ENCODE measurements around the gene NECTIN2.

NECTIN2 gene

GRCh38 chr19:44866664-44867063 lies 20.6 kb downstream of the NECTIN2 start:
- Histone ChIP-seq H3K4me3 (ENCODE audit: low read length) (no peak overlapping the region), H3K4me1 (ENCODE audit: control insufficient read depth, insufficient read depth, low read length) (no peaks in the 10 kb centered on the region), H3K36me3 (ENCODE audit: control insufficient read depth, insufficient read depth, low read length) (peaks cover 8% of the 10 kb centered on the region), H3K27ac (ENCODE audit: low read depth, low read length) (no peak overlapping the region), H3K9ac (ENCODE audit: low read length) (no peak overlapping the region), H3K27me3 (ENCODE audit: control insufficient read depth, insufficient read depth, low read length) (no peaks in the 10 kb centered on the region)

- Histone ChIP-seq H3K4me1 (ENCODE audit: control insufficient read depth, insufficient read depth, low read length) (no peaks in the 10 kb centered on the region), H3K4me3 (ENCODE audit: low read length) (no peak overlapping the region), H3K36me3 (ENCODE audit: control insufficient read depth, insufficient read depth, low read length) (peaks cover 13% of the 10 kb centered on the region), H3K9ac (ENCODE audit: low read length) (no peak overlapping the region), H3K27me3 (ENCODE audit: control insufficient read depth, insufficient read depth, low read length) (no peaks in the 10 kb centered on the region), H3K27ac (ENCODE audit: low read depth, low read length) (no peak overlapping the region)
Measured at GRCh38 chr19:44867578-44867977, 21.5 kb downstream of the NECTIN2 start.

- Histone ChIP-seq H3K36me3 (ENCODE audit: control insufficient read depth, insufficient read depth, low read length) (peaks cover 20% of the 10 kb centered on the region), H3K27ac (ENCODE audit: low read depth, low read length) (no peak overlapping the region), H3K4me3 (ENCODE audit: low read length) (no peak overlapping the region), H3K4me1 (ENCODE audit: control insufficient read depth, insufficient read depth, low read length) (no peaks in the 10 kb centered on the region), H3K27me3 (ENCODE audit: control insufficient read depth, insufficient read depth, low read length) (no peaks in the 10 kb centered on the region), H3K9ac (ENCODE audit: low read length) (no peak overlapping the region)
Measured at GRCh38 chr19:44869733-44870470, 23.8 kb downstream of the NECTIN2 start.

- Histone ChIP-seq H3K27ac (ENCODE audit: low read depth, low read length) (no peak overlapping the region), H3K27me3 (ENCODE audit: control insufficient read depth, insufficient read depth, low read length) (no peaks in the 10 kb centered on the region), H3K4me1 (ENCODE audit: control insufficient read depth, insufficient read depth, low read length) (no peaks in the 10 kb centered on the region), H3K36me3 (ENCODE audit: control insufficient read depth, insufficient read depth, low read length) (peaks cover 20% of the 10 kb centered on the region), H3K4me3 (ENCODE audit: low read length) (no peak overlapping the region), H3K9ac (ENCODE audit: low read length) (no peak overlapping the region)
Measured at GRCh38 chr19:44871809-44872208, 25.7 kb downstream of the NECTIN2 start.

- Histone ChIP-seq H3K27ac (ENCODE audit: low read depth, low read length) (no peak overlapping the region), H3K36me3 (ENCODE audit: control insufficient read depth, insufficient read depth, low read length) (peaks cover 16% of the 10 kb centered on the region)
Measured at GRCh38 chr19:44872661-44873060, 26.6 kb downstream of the NECTIN2 start.

GRCh38 chr19:44874317-44874716 lies 28.2 kb downstream of the NECTIN2 start:
- H3K36me3 ChIP-seq (ENCODE audit: control insufficient read depth, insufficient read depth, low read length): peaks cover 18% of the 10 kb centered on the region
- no peak overlapping the region for H3K4me3 ChIP-seq (ENCODE audit: low read length)
- H3K27ac ChIP-seq (ENCODE audit: low read depth, low read length): no peak overlapping the region
- H3K4me1 ChIP-seq (ENCODE audit: control insufficient read depth, insufficient read depth, low read length): no peaks in the 10 kb centered on the region
- no peak overlapping the region for H3K9ac ChIP-seq (ENCODE audit: low read length)
- no peaks in the 10 kb centered on the region for H3K27me3 ChIP-seq (ENCODE audit: control insufficient read depth, insufficient read depth, low read length)

More at GRCh38 chr19:44872661-44873060, 26.6 kb downstream of the NECTIN2 start:
- H3K27me3 ChIP-seq (ENCODE audit: control insufficient read depth, insufficient read depth, low read length): no peaks in the 10 kb centered on the region
- H3K4me3 ChIP-seq (ENCODE audit: low read length): no peak overlapping the region
- no peaks in the 10 kb centered on the region for H3K4me1 ChIP-seq (ENCODE audit: control insufficient read depth, insufficient read depth, low read length)
- H3K9ac ChIP-seq (ENCODE audit: low read length): no peak overlapping the region

- no peaks in the 10 kb centered on the region for H3K4me1 ChIP-seq (ENCODE audit: control insufficient read depth, insufficient read depth, low read length)
- no peak overlapping the region for H3K27ac ChIP-seq (ENCODE audit: low read depth, low read length)
Measured at GRCh38 chr19:44875666-44876451, 29.8 kb downstream of the NECTIN2 start.

GRCh38 chr19:44876930-44877535 lies 30.9 kb downstream of the NECTIN2 start:
- peaks cover 16% of the 10 kb centered on the region for H3K36me3 ChIP-seq (ENCODE audit: control insufficient read depth, insufficient read depth, low read length)
- H3K27ac ChIP-seq (ENCODE audit: low read depth, low read length): no peak overlapping the region
- H3K4me1 ChIP-seq (ENCODE audit: control insufficient read depth, insufficient read depth, low read length): no peaks in the 10 kb centered on the region

More at GRCh38 chr19:44875666-44876451, 29.8 kb downstream of the NECTIN2 start:
- peaks cover 18% of the 10 kb centered on the region for H3K36me3 ChIP-seq (ENCODE audit: control insufficient read depth, insufficient read depth, low read length)
- H3K4me3 ChIP-seq (ENCODE audit: low read length): no peak overlapping the region
- H3K27me3 ChIP-seq (ENCODE audit: control insufficient read depth, insufficient read depth, low read length): no peaks in the 10 kb centered on the region
- H3K9ac ChIP-seq (ENCODE audit: low read length): no peak overlapping the region

GRCh38 chr19:44878120-44878865 lies 32.2 kb downstream of the NECTIN2 start:
- no peaks in the 10 kb centered on the region for H3K4me1 ChIP-seq (ENCODE audit: control insufficient read depth, insufficient read depth, low read length)
- H3K27ac ChIP-seq (ENCODE audit: low read depth, low read length): no peak overlapping the region
- H3K4me3 ChIP-seq (ENCODE audit: low read length): no peak overlapping the region
- H3K27me3 ChIP-seq (ENCODE audit: control insufficient read depth, insufficient read depth, low read length): no peaks in the 10 kb centered on the region
- peaks cover 10% of the 10 kb centered on the region for H3K36me3 ChIP-seq (ENCODE audit: control insufficient read depth, insufficient read depth, low read length)
- H3K9ac ChIP-seq (ENCODE audit: low read length): no peak overlapping the region

More at GRCh38 chr19:44876930-44877535, 30.9 kb downstream of the NECTIN2 start:
- H3K9ac ChIP-seq (ENCODE audit: low read length): no peak overlapping the region
- no peak overlapping the region for H3K4me3 ChIP-seq (ENCODE audit: low read length)
- H3K27me3 ChIP-seq (ENCODE audit: control insufficient read depth, insufficient read depth, low read length): no peaks in the 10 kb centered on the region

- Histone ChIP-seq H3K27ac (ENCODE audit: low read depth, low read length) (no peak overlapping the region), H3K27me3 (ENCODE audit: control insufficient read depth, insufficient read depth, low read length) (no peaks in the 10 kb centered on the region), H3K4me1 (ENCODE audit: control insufficient read depth, insufficient read depth, low read length) (no peaks in the 10 kb centered on the region), H3K9ac (ENCODE audit: low read length) (no peak overlapping the region), H3K4me3 (ENCODE audit: low read length) (no peak overlapping the region), H3K36me3 (ENCODE audit: control insufficient read depth, insufficient read depth, low read length) (peaks cover 6% of the 10 kb centered on the region)
Measured at GRCh38 chr19:44879309-44880065, 33.4 kb downstream of the NECTIN2 start.

GRCh38 chr19:44882063-44882462 lies 36.0 kb downstream of the NECTIN2 start:
- H3K9ac ChIP-seq (ENCODE audit: low read length): no peak overlapping the region
- H3K27me3 ChIP-seq (ENCODE audit: control insufficient read depth, insufficient read depth, low read length): no peaks in the 10 kb centered on the region
- H3K36me3 ChIP-seq (ENCODE audit: control insufficient read depth, insufficient read depth, low read length): peaks cover 10% of the 10 kb centered on the region
- no peaks in the 10 kb centered on the region for H3K4me1 ChIP-seq (ENCODE audit: control insufficient read depth, insufficient read depth, low read length)
- no peak overlapping the region for H3K27ac ChIP-seq (ENCODE audit: low read depth, low read length)
- no peak overlapping the region for H3K4me3 ChIP-seq (ENCODE audit: low read length)
